Measurements from ENCODE around the gene CAMTA1.
"Not testable (repeated sequence)": the region's sequence is repeated elsewhere in the genome, so short reads cannot be mapped to it uniquely, and the experiment has no call there.

Gene CAMTA1

GRCh38 chr1:7594714-7595295 is 809.6 kb downstream of the CAMTA1 start:
- Histone ChIP-seq H3K4me2 (ENCODE audit: low read depth, low read length) (no peak overlapping the region), H3K79me2 (ENCODE audit: low read length) (no peaks in the 10 kb centered on the region), H3K27me3 (replicated peaks; ENCODE audit: insufficient read depth, low read length) (peaks cover 71% of the 10 kb centered on the region), H3K9ac (ENCODE audit: low read length) (no peak overlapping the region), H3K27ac (ENCODE audit: low read length) (no peak overlapping the region), H2AFZ (ENCODE audit: low read length) (no peak overlapping the region), H3K4me1 (ENCODE audit: low read length) (no peaks in the 10 kb centered on the region), H3K9me2 (replicated peaks; ENCODE audit: insufficient read depth, low read length) (no peaks in the 10 kb centered on the region), H4K20me1 (ENCODE audit: insufficient read depth, low read length) (no peaks in the 10 kb centered on the region), H3K4me3 (ENCODE audit: low read length) (no peak overlapping the region), H3K36me3 (replicated peaks; ENCODE audit: insufficient read depth, low read length) (no peaks in the 10 kb centered on the region), H3F3A (ENCODE audit: insufficient read depth, low read length) (no peaks in the 10 kb centered on the region), H3K9me3 (replicated peaks; ENCODE audit: insufficient read depth, low read length) (no peaks in the 10 kb centered on the region)
- no peak for DNase-seq
- no peak for TF ChIP-seq EZH2phosphoT487 (IDR thresholded peaks at IDR 0.05; ENCODE audit: low read length)
- no peak for TF ChIP-seq CTCF (IDR thresholded peaks at IDR 0.05; ENCODE audit: low read length)
- no peak for TF ChIP-seq EZH2 (optimal IDR thresholded peaks at IDR 0.05; ENCODE audit: low read depth, low read length)

- peaks cover 65% of the 10 kb centered on the region for H3K27me3 ChIP-seq (replicated peaks; ENCODE audit: insufficient read depth, low read length)
- no peak overlapping the region for H3K4me2 ChIP-seq (ENCODE audit: low read depth, low read length)
- H3K36me3 ChIP-seq (replicated peaks; ENCODE audit: insufficient read depth, low read length), result no peaks in the 10 kb centered on the region
- H3K9ac ChIP-seq (ENCODE audit: low read length), result no peak overlapping the region
- no peak overlapping the region for H2AFZ ChIP-seq (ENCODE audit: low read length)
- H3K4me1 ChIP-seq (ENCODE audit: low read length), result no peaks in the 10 kb centered on the region
- H3K9me2 ChIP-seq (replicated peaks; ENCODE audit: insufficient read depth, low read length), result no peaks in the 10 kb centered on the region
- no peak overlapping the region for H3K27ac ChIP-seq (ENCODE audit: low read length)
- H3K4me3 ChIP-seq (ENCODE audit: low read length), result no peak overlapping the region
- no peaks in the 10 kb centered on the region for H3K79me2 ChIP-seq (ENCODE audit: low read length)
- H3K9me3 ChIP-seq (replicated peaks; ENCODE audit: insufficient read depth, low read length), result no peaks in the 10 kb centered on the region
- no peak for DNase-seq
- no peaks in the 10 kb centered on the region for H4K20me1 ChIP-seq (ENCODE audit: insufficient read depth, low read length)
- no peaks in the 10 kb centered on the region for H3F3A ChIP-seq (ENCODE audit: insufficient read depth, low read length)
- no peak for TF ChIP-seq EZH2phosphoT487 (IDR thresholded peaks at IDR 0.05; ENCODE audit: low read length)
- TF ChIP-seq CTCF (IDR thresholded peaks at IDR 0.05; ENCODE audit: low read length), result no peak
- TF ChIP-seq EZH2 (optimal IDR thresholded peaks at IDR 0.05; ENCODE audit: low read depth, low read length), result no peak
These were observed 810.1 kb downstream of the CAMTA1 start for GRCh38 chr1:7595336-7595735.

- Histone ChIP-seq H3K79me2 (ENCODE audit: low read length) (no peaks in the 10 kb centered on the region), H3K36me3 (replicated peaks; ENCODE audit: insufficient read depth, low read length) (no peaks in the 10 kb centered on the region), H4K20me1 (ENCODE audit: insufficient read depth, low read length) (no peaks in the 10 kb centered on the region), H3K4me1 (ENCODE audit: low read length) (no peaks in the 10 kb centered on the region), H3K9me3 (replicated peaks; ENCODE audit: insufficient read depth, low read length) (no peaks in the 10 kb centered on the region), H3K27me3 (replicated peaks; ENCODE audit: insufficient read depth, low read length) (peaks cover 55% of the 10 kb centered on the region), H3K4me2 (ENCODE audit: low read depth, low read length) (no peak overlapping the region), H3K27ac (ENCODE audit: low read length) (no peak overlapping the region), H3K9me2 (replicated peaks; ENCODE audit: insufficient read depth, low read length) (no peaks in the 10 kb centered on the region), H2AFZ (ENCODE audit: low read length) (no peak overlapping the region), H3K4me3 (ENCODE audit: low read length) (no peak overlapping the region), H3K9ac (ENCODE audit: low read length) (no peak overlapping the region), H3F3A (ENCODE audit: insufficient read depth, low read length) (no peaks in the 10 kb centered on the region)
- TF ChIP-seq EZH2phosphoT487 (IDR thresholded peaks at IDR 0.05; ENCODE audit: low read length), result no peak
- no peak for DNase-seq
These were observed 811.1 kb downstream of the CAMTA1 start for GRCh38 chr1:7596126-7596965.

GRCh38 chr1:7598058-7598457 is 812.8 kb downstream of the CAMTA1 start:
- not testable (repeated sequence) for H3K27ac ChIP-seq (ENCODE audit: low read length); H3K9me2 ChIP-seq (replicated peaks; ENCODE audit: insufficient read depth, low read length); H3K4me2 ChIP-seq (ENCODE audit: low read depth, low read length); H4K20me1 ChIP-seq (ENCODE audit: insufficient read depth, low read length); H3K4me1 ChIP-seq (ENCODE audit: low read length); H2AFZ ChIP-seq (ENCODE audit: low read length); H3K79me2 ChIP-seq (ENCODE audit: low read length); H3K4me3 ChIP-seq (ENCODE audit: low read length); H3F3A ChIP-seq (ENCODE audit: insufficient read depth, low read length); H3K9me3 ChIP-seq (replicated peaks; ENCODE audit: insufficient read depth, low read length); DNase-seq; H3K36me3 ChIP-seq (replicated peaks; ENCODE audit: insufficient read depth, low read length); H3K9ac ChIP-seq (ENCODE audit: low read length)
- H3K27me3 ChIP-seq (replicated peaks; ENCODE audit: insufficient read depth, low read length), result peaks cover 39% of the 10 kb centered on the region

- H3F3A ChIP-seq (ENCODE audit: insufficient read depth, low read length); H3K79me2 ChIP-seq (ENCODE audit: low read length); H3K4me2 ChIP-seq (ENCODE audit: low read depth, low read length); DNase-seq; H4K20me1 ChIP-seq (ENCODE audit: insufficient read depth, low read length); H3K27ac ChIP-seq (ENCODE audit: low read length); H3K4me1 ChIP-seq (ENCODE audit: low read length); H3K36me3 ChIP-seq (replicated peaks; ENCODE audit: insufficient read depth, low read length); H3K4me3 ChIP-seq (ENCODE audit: low read length); H3K9me2 ChIP-seq (replicated peaks; ENCODE audit: insufficient read depth, low read length); H3K9ac ChIP-seq (ENCODE audit: low read length); H2AFZ ChIP-seq (ENCODE audit: low read length); H3K9me3 ChIP-seq (replicated peaks; ENCODE audit: insufficient read depth, low read length): not testable (repeated sequence)
- peaks cover 16% of the 10 kb centered on the region for H3K27me3 ChIP-seq (replicated peaks; ENCODE audit: insufficient read depth, low read length)
These were observed 819.7 kb downstream of the CAMTA1 start for GRCh38 chr1:7604906-7605305.
